GM19397 (cell line): ENCODE results near the gene PITX3.
A peak's percentile ranks its signal among the peaks of the same experiment; 100 is the strongest.
"Not testable (repeated sequence)": the region's sequence is repeated elsewhere in the genome, so short reads cannot be mapped to it uniquely, and the experiment has no call there.

ENCODE experiments used
- ATAC-seq: cut with Tn5 transposase; IDR thresholded peaks from one replicate; pipeline ENCODE4 v1.9.1; 2021; ENCODE audit warnings: mild to moderate bottlenecking, moderate library complexity; ENCODE audit not compliant: unreplicated experiment

PITX3 gene

GRCh38 chr10:102229810-102230263 is 11.5 kb downstream of the PITX3 start:
- ATAC-seq = no peak

GRCh38 chr10:102227050-102227449 is 14.3 kb downstream of the PITX3 start:
- ATAC-seq = no peak

- ATAC-seq = no peak
Observed at GRCh38 chr10:102226542-102226870, 14.8 kb downstream of the PITX3 start.

GRCh38 chr10:102225646-102226541 is 15.4 kb downstream of the PITX3 start, which contains the start of gene ELOVL3:
Gene ELOVL3, plus strand, starts transcription at chr10:102226299. Its CDS starts 250 bp downstream, at chr10:102226549.
- peak; percentile 89 for ATAC-seq

- no peak for ATAC-seq
Observed at GRCh38 chr10:102222797-102223196, 18.5 kb downstream of the PITX3 start.

- ATAC-seq = no peak
Observed at GRCh38 chr10:102220612-102221011, 20.7 kb downstream of the PITX3 start.

GRCh38 chr10:102219370-102219769 is 21.9 kb downstream of the PITX3 start:
- ATAC-seq = no peak

- not testable (repeated sequence) for ATAC-seq
Observed at GRCh38 chr10:102213599-102213998, 27.7 kb downstream of the PITX3 start.

GRCh38 chr10:102211615-102212299 is 29.6 kb downstream of the PITX3 start:
- no peak for ATAC-seq

GRCh38 chr10:102208311-102209035 is 32.8 kb downstream of the PITX3 start:
- no peak for ATAC-seq

- ATAC-seq = no peak
Observed at GRCh38 chr10:102202386-102202785, 38.9 kb downstream of the PITX3 start.

GRCh38 chr10:102200751-102201640 is 40.3 kb downstream of the PITX3 start:
- ATAC-seq = no peak

GRCh38 chr10:102198027-102198426 is 43.3 kb downstream of the PITX3 start:
- no peak for ATAC-seq

- no peak for ATAC-seq
Observed at GRCh38 chr10:102196893-102197292, 44.4 kb downstream of the PITX3 start.

GRCh38 chr10:102195296-102195870 is 45.9 kb downstream of the PITX3 start:
- no peak for ATAC-seq

- no peak for ATAC-seq
Observed at GRCh38 chr10:102191956-102192355, 49.4 kb downstream of the PITX3 start.

- ATAC-seq = not testable (repeated sequence)
Observed at GRCh38 chr10:102188941-102189898, 52.1 kb downstream of the PITX3 start.

- ATAC-seq = no peak
Observed at GRCh38 chr10:102188298-102188940, 52.9 kb downstream of the PITX3 start.
